Left ventricle myocardium inferior (tissue), 1 donor: ENCODE results near the gene PALM3. TPM values are rescaled to one million over a fixed set of nuclear protein-coding genes. Genes with fewer than 3 reads are reported as not detected.
A peak's percentile ranks its signal among the peaks of the same experiment; 100 is the strongest.

Experiments used
- DNase-seq: peaks from one replicate; pipeline ENCODE4 v3.0.0-alpha.2; 2020
- H3K27ac ChIP-seq: fragments of 200-600 bp; replicated peaks from 2 replicates; pipeline ENCODE4 v1.8.0; 2021
- H3K27me3 ChIP-seq: fragments of 200-600 bp; 2 replicates; pipeline ENCODE4 v1.8.0; 2021; ENCODE audit warnings: low read depth
- H3K36me3 ChIP-seq: fragments of 200-600 bp; 2 replicates; pipeline ENCODE4 v1.8.0; 2021
- H3K4me1 ChIP-seq: fragments of 200-600 bp; 2 replicates; pipeline ENCODE4 v1.8.0; 2021
- H3K4me3 ChIP-seq: fragments of 200-600 bp; 2 replicates; pipeline ENCODE4 v1.8.0; 2021; ENCODE audit warnings: mild to moderate bottlenecking, moderate library complexity
- H3K9me3 ChIP-seq: fragments of 200-600 bp; replicated peaks from 2 replicates; pipeline ENCODE4 v1.8.0; 2021
- CTCF ChIP-seq: fragments of 200-600 bp; IDR thresholded peaks from 2 replicates; pipeline ENCODE4 v1.8.0; 2021; ENCODE audit warnings: antibody characterized with exemption, mild to moderate bottlenecking, borderline replicate concordance
- intact Hi-C: fragments of 100-400 bp; cut with micrococcal nuclease; formaldehyde crosslinking; loops from one replicate; pipeline ENCODE4 v1.11.0; 2022
- total RNA-seq: library from RNA; stranded (reverse); fragmentation: NEBNext Ultra II Directional; extraction: Animal tissue kit (Norgen Biotek cat#: 25700); gene quantifications from one replicate; pipeline ENCODE4 v1.2.1, GENCODE V29; 2021
- donor health status: DM: no; HTN: yes; CAD: no; lungs with severe emphysema.

Gene PALM3
- total RNA-seq, 1 donor from 2014 or later: 0.38 TPM

DNA sequence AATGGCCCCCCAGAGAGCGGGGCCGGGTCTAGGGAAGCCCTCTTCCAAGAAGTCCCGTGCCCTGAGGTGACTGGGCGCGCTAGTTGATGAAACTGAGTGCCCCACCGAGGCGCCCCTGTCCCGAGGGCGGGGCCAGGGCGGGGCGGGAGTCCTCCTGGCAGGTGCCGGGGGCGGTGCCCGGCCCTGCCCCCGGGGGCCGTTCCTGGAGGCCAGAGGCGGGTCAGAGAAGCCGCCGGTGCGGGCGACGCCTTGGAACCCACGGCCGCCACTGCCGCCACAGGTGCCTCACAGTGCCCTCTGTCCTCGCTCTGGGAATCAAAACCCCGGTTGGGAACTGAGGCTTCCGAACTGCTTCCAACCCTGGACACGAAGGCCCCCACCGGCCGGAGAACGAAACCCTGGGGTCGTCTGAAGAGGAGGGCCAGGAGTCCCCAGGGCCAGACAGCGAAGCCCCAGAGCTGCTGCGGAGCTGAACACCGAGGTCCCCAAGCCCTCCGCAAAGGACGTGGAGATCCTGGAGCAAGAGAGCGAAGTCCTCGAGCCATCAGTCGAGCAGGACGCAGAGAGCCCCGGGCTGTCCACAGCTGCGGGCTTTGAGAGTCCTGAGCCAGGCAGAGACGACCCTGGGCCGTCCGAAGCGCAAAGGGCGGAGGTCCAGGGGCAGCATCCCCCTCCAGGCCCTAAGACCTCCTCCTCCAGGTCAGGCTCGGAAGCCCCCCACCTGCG, 10.8 kb upstream of the PALM3 start, which contains the start of gene MISP3:
TSS of gene MISP3 (plus strand) at position 252 of the 726 bp plus-strand sequence. CDS start 524 bp downstream, outside the sequence.
- peak within 1 kb of the TSS; percentile 92 for H3K4me3 ChIP-seq
- peak; percentile 49 for DNase-seq
- peaks cover 46% of the 10 kb centered on the region for H3K4me1 ChIP-seq
- peak within 1 kb of the TSS; percentile 96 for H3K27ac ChIP-seq
- TF ChIP-seq CTCF: no peak
- intact Hi-C loops: no loop called here
- no peaks in the 10 kb centered on the region for H3K27me3 ChIP-seq
- H3K36me3 ChIP-seq: no peaks in the 10 kb centered on the region
- no peaks in the 10 kb centered on the region for H3K9me3 ChIP-seq

DNA sequence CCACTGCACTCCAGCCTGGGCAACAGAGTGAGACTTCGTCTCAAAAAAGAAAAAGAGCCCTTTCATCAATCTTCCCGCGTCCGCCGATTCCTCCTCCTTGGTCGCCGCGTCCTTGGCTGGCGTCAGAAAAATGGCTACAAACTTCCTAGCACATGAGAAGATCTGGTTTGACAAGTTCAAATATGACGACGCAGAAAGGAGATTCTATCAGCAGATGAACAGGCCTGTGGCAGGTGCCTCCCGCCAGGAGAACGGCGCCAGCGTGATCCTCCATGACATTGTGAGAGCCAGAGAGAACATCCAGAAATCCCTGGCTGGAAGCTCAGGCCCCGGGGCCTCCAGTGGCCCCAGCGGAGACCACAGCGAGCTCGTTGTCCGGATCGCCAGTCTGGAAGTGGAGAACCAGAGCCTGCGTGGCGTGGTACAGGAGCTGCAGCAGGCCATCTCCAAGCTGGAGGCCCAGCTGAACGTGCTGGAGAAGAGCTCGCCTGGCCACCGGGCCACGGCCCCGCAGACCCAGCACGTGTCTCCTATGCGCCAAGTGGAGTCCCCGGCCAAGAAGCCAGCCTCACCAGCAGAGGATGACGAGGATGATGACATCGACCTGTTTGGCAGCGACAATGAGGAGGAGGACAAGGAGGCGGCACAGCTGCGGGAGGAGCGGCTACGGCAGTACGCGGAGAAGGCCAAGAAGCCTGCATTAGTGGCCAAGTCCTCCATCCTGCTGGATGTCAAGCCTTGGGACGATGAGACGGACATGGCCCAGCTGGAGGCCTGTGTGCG, 8.6 kb upstream of the PALM3 start:
- intact Hi-C loops: no loop called here
- H3K9me3 ChIP-seq: no peaks in the 10 kb centered on the region
- H3K27me3 ChIP-seq: no peaks in the 10 kb centered on the region
- no peaks in the 10 kb centered on the region for H3K36me3 ChIP-seq
- no peak overlapping the region for H3K4me3 ChIP-seq
- peak overlapping the region; percentile 96 for H3K27ac ChIP-seq
- peaks cover 39% of the 10 kb centered on the region for H3K4me1 ChIP-seq
- TF ChIP-seq CTCF: no peak
- peak; percentile 36 for DNase-seq

GRCh38 chr19:14066134-14066533, 4.3 kb upstream of the PALM3 start:
- no peak overlapping the region for H3K27ac ChIP-seq
- no peak for TF ChIP-seq CTCF
- no peaks in the 10 kb centered on the region for H3K4me1 ChIP-seq
- no peak overlapping the region for H3K4me3 ChIP-seq
- H3K27me3 ChIP-seq: peaks cover 22% of the 10 kb centered on the region
- intact Hi-C loops: no loop called here
- no peaks in the 10 kb centered on the region for H3K9me3 ChIP-seq
- DNase-seq: no peak
- no peaks in the 10 kb centered on the region for H3K36me3 ChIP-seq

GRCh38 chr19:14063105-14063504, 1.2 kb upstream of the PALM3 start:
- TF ChIP-seq CTCF: no peak
- peaks cover 52% of the 10 kb centered on the region for H3K27me3 ChIP-seq
- no peak for DNase-seq
- H3K27ac ChIP-seq: no peak overlapping the region
- H3K4me3 ChIP-seq: no peak overlapping the region
- intact Hi-C loops: no loop called here
- H3K36me3 ChIP-seq: no peaks in the 10 kb centered on the region
- H3K9me3 ChIP-seq: no peaks in the 10 kb centered on the region
- peaks cover 8% of the 10 kb centered on the region for H3K4me1 ChIP-seq

GRCh38 chr19:14062558-14062855, 631 bp upstream of the PALM3 start:
- DNase-seq: no peak
- H3K27ac ChIP-seq: no peak overlapping the region
- H3K36me3 ChIP-seq: no peaks in the 10 kb centered on the region
- no peak for TF ChIP-seq CTCF
- H3K9me3 ChIP-seq: no peaks in the 10 kb centered on the region
- no peak overlapping the region for H3K4me3 ChIP-seq
- H3K4me1 ChIP-seq: peaks cover 13% of the 10 kb centered on the region
- peaks cover 58% of the 10 kb centered on the region for H3K27me3 ChIP-seq
- intact Hi-C loops: no loop called here
